SK-N-SH (cell line): ENCODE results near the gene ST7. TPM values are rescaled to one million over a fixed set of nuclear protein-coding genes. Genes with fewer than 3 reads are reported as not detected.

ENCODE experiments used
- CTCF ChIA-PET: fragments of 300-600, 350-600 bp; formaldehyde crosslinking; extraction: SDS; loops from one replicate; lab custom pipeline; 2021; lab: Yijun Ruan, JAX
- POLR2A ChIA-PET: fragments of 350-600 bp; sonication (Branson Sonifier 250); formaldehyde crosslinking; extraction: SDS; loops from one replicate; lab custom pipeline; 2020; ENCODE audit warnings: antibody characterized with exemption, inconsistent platforms; lab: Yijun Ruan, JAX
- DNase-seq: peaks from one replicate; pipeline ENCODE4 v3.0.0; 2012
- H2AFZ ChIP-seq: fragments of 200-600 bp; sonication (generic); 2 replicates; pipeline ENCODE4 v1.8.1; 2016; ENCODE audit warnings: antibody characterized with exemption, mild to moderate bottlenecking, low read depth
- H3F3A ChIP-seq: fragments of 200-600 bp; sonication (generic); replicated peaks from 2 replicates; pipeline ENCODE3; 2016; ENCODE audit warnings: antibody characterized with exemption, mild to moderate bottlenecking; ENCODE audit not compliant: insufficient read depth
- H3K27ac ChIP-seq, 2 experiments: fragments of 200-500 bp in 1 of 2; fragments of 200-600 bp in 1 of 2; sonication (Bioruptor generic) in 1 of 2; sonication (generic), shearing (Covaris generic) in 1 of 2; 2 replicates each; pipeline versions ENCODE4 v1.5.1 to v1.6.1; 2014 to 2016; ENCODE audit warnings: low read depth in 2 of 2, inconsistent platforms in 1 of 2, low read length in 1 of 2, mild to moderate bottlenecking in 1 of 2, mixed read lengths in 1 of 2
- H3K27me3 ChIP-seq: fragments of 200-600 bp; sonication (generic), shearing (Covaris generic); 2 replicates; pipeline ENCODE4 v1.6.1; 2016; ENCODE audit warnings: mixed run types; ENCODE audit not compliant: insufficient read depth
- H3K36me3 ChIP-seq, 2 experiments: fragments of 200-500 bp in 1 of 2; fragments of 200-600 bp in 1 of 2; sonication (Bioruptor generic) in 1 of 2; sonication (generic) in 1 of 2; replicated peaks in 1 of 2; 2 replicates each; pipeline versions ENCODE3 to v1.5.1; 2014 to 2016; ENCODE audit warnings: low read length in 1 of 2, mild to moderate bottlenecking in 1 of 2; ENCODE audit not compliant: insufficient read depth in 2 of 2, control insufficient read depth in 1 of 2
- H3K4me1 ChIP-seq, 2 experiments: fragments of 200-500 bp in 1 of 2; fragments of 200-600 bp in 1 of 2; sonication (Bioruptor generic) in 1 of 2; sonication (generic), shearing (Covaris generic) in 1 of 2; 2 replicates each; pipeline versions ENCODE4 v1.5.1 to v1.6.1; 2014 to 2016; ENCODE audit warnings: low read depth in 1 of 2, low read length in 1 of 2, mixed run types in 1 of 2; ENCODE audit not compliant: insufficient read depth in 2 of 2, control insufficient read depth in 1 of 2
- H3K4me2 ChIP-seq: fragments of 200-600 bp; sonication (generic), shearing (Covaris generic); 2 replicates; pipeline ENCODE4 v1.6.1; 2017; ENCODE audit warnings: mixed run types
- H3K4me3 ChIP-seq, 2 experiments: fragments of 200-500 bp in 1 of 2; fragments of 200-600 bp in 1 of 2; sonication (Bioruptor generic) in 1 of 2; sonication (generic), shearing (Covaris generic) in 1 of 2; 2 replicates each; pipeline versions ENCODE4 v1.5.1 to v1.8.1; 2014 to 2016; ENCODE audit warnings: low read depth in 2 of 2, inconsistent platforms in 1 of 2, low read length in 1 of 2, mild to moderate bottlenecking in 1 of 2, mixed read lengths in 1 of 2, moderate library complexity in 1 of 2
- H3K79me2 ChIP-seq: fragments of 200-600 bp; sonication (generic); 2 replicates; pipeline ENCODE4 v1.8.1; 2017; ENCODE audit warnings: mild to moderate bottlenecking; ENCODE audit not compliant: insufficient read depth
- H3K9ac ChIP-seq: fragments of 200-600 bp; sonication (generic); 2 replicates; pipeline ENCODE4 v1.6.1; 2017; ENCODE audit warnings: mixed run types
- H3K9me2 ChIP-seq: fragments of 200-600 bp; sonication (generic); 2 replicates; pipeline ENCODE4 v1.6.1; 2017; ENCODE audit warnings: mixed run types
- H3K9me3 ChIP-seq: fragments of 200-600 bp; sonication (generic); 2 replicates; pipeline ENCODE4 v1.6.1; 2017; ENCODE audit warnings: mixed run types, mild to moderate bottlenecking, moderate library complexity
- H4K20me1 ChIP-seq: fragments of 200-600 bp; sonication (generic); 2 replicates; pipeline ENCODE4 v1.6.1; 2017; ENCODE audit warnings: mild to moderate bottlenecking, mixed run types; ENCODE audit not compliant: insufficient read depth
- CHD2 ChIP-seq: fragments of 150-350 bp; IDR thresholded peaks from 2 replicates; pipeline ENCODE4 v1.6.1; 2018; ENCODE audit warnings: low read length; ENCODE audit not compliant: partially characterized antibody
- CTCF ChIP-seq: fragments of 200-600 bp; sonication (generic); IDR thresholded peaks from 2 replicates; pipeline ENCODE4 v1.6.1; 2017; ENCODE audit warnings: antibody characterized with exemption, mild to moderate bottlenecking, moderate library complexity
- EZH2phosphoT487 ChIP-seq: fragments of 200-600 bp; sonication (generic); IDR thresholded peaks from 2 replicates; pipeline ENCODE4 v1.6.1; 2017; ENCODE audit warnings: low read depth, mixed run types, mild to moderate bottlenecking, antibody characterized with exemption, moderate library complexity, borderline replicate concordance
- FOSL2 ChIP-seq: IDR thresholded peaks from 2 replicates; pipeline ENCODE4 v1.4.0; 2012; ENCODE audit warnings: low read depth, mild to moderate bottlenecking, moderate library complexity, borderline replicate concordance
- FOXJ3 ChIP-seq: sonication (generic); formaldehyde crosslinking; IDR thresholded peaks from 2 replicates; pipeline ENCODE4 v1.5.1; 2020; ENCODE audit warnings: mild to moderate bottlenecking, missing genetic modification reagents
- FOXM1 ChIP-seq: IDR thresholded peaks from 2 replicates; pipeline ENCODE4 v1.4.0; 2012; ENCODE audit warnings: low read depth, mild to moderate bottlenecking
- GABPA ChIP-seq: IDR thresholded peaks from 2 replicates; pipeline ENCODE4 v1.4.0; 2012; ENCODE audit warnings: low read depth, mild to moderate bottlenecking
- GATA2 ChIP-seq: sonication (generic); formaldehyde crosslinking; IDR thresholded peaks from 2 replicates; pipeline ENCODE4 v1.5.0; 2020; ENCODE audit warnings: mild to moderate bottlenecking, missing genetic modification reagents
- IRF3 ChIP-seq: fragments of 150-350 bp; IDR thresholded peaks from 2 replicates; pipeline ENCODE4 v1.6.1; 2016; ENCODE audit warnings: mild to moderate bottlenecking, low read depth, low read length
- MAX ChIP-seq: IDR thresholded peaks from 2 replicates; pipeline ENCODE4 v1.4.0; 2012; ENCODE audit warnings: low read depth
- MEF2A ChIP-seq: IDR thresholded peaks from 2 replicates; pipeline ENCODE4 v1.4.0; 2012; ENCODE audit warnings: low read depth, borderline replicate concordance
- NFIC ChIP-seq: IDR thresholded peaks from 2 replicates; pipeline ENCODE4 v1.4.0; 2012; ENCODE audit warnings: borderline replicate concordance
- NRF1 ChIP-seq: IDR thresholded peaks from 2 replicates; pipeline ENCODE4 v1.6.1; 2012; ENCODE audit warnings: low read depth, mild to moderate bottlenecking, low read length
- POLR2AphosphoS5 ChIP-seq: IDR thresholded peaks from 2 replicates; pipeline ENCODE4 v1.6.1; 2012; ENCODE audit warnings: low read depth, low read length
- RCOR1 ChIP-seq: fragments of 150-350 bp; IDR thresholded peaks from 2 replicates; pipeline ENCODE4 v1.6.1; 2017; ENCODE audit warnings: antibody characterized with exemption, low read length
- RFX5 ChIP-seq: IDR thresholded peaks from 2 replicates; pipeline ENCODE4 v1.6.1; 2012; ENCODE audit warnings: mild to moderate bottlenecking, improper control_type of control experiment, low read length
- SIN3A ChIP-seq: IDR thresholded peaks from 2 replicates; pipeline ENCODE4 v1.6.1; 2012; ENCODE audit warnings: low read depth, mild to moderate bottlenecking, low read length, moderate library complexity, borderline replicate concordance
- TAF1 ChIP-seq: IDR thresholded peaks from 2 replicates; pipeline ENCODE4 v1.6.1; 2012; ENCODE audit warnings: low read depth, mild to moderate bottlenecking, low read length, moderate library complexity, borderline replicate concordance
- YY1 ChIP-seq: IDR thresholded peaks from 2 replicates; pipeline ENCODE4 v1.4.0; 2012; ENCODE audit warnings: low read depth, mild to moderate bottlenecking
- WGBS: methylation state at CpG from one replicate; pipeline ENCODE4 v1.1.6; 2017; ENCODE audit warnings: low lambda C conversion rate; 5-methylcytosine and 5-hydroxymethylcytosine counted together
- polyA plus RNA-seq, 3 experiments: library from polyadenylated mRNA; depleted of rRNA; stranded (reverse); fragments of >200 nt; gene quantifications; 2 replicates each; pipeline ENCODE4 v1.2.3, GENCODE V29; 2012

The ST7 gene
- polyA plus RNA-seq, 1 of the 3 experiments (the other 2 are of a cell fraction) = 23.5 TPM

GRCh38 chr7:116911801-116912200 lies 41.5 kb upstream of the ST7 start:
- Histone ChIP-seq H3K4me1 (no peaks in the 10 kb centered on the region; a peak in 1 of 4 replicates), H3K9me2 (no peaks in the 10 kb centered on the region), H2AFZ (no peak overlapping the region), H3K79me2 (no peaks in the 10 kb centered on the region; the same call in 1 of the 2 replicates), H3K4me3 (no peak overlapping the region), H3K36me3 (peaks cover 76 to 84% of the 10 kb centered on the region in 2 experiments), H3K4me2 (no peak overlapping the region), H3K27ac (peak overlapping the region; percentile 24 to 29; a peak in 2 of 4 replicates), H3K27me3 (no peaks in the 10 kb centered on the region), H3K9me3 (no peaks in the 10 kb centered on the region), H3F3A (peaks cover 14% of the 10 kb centered on the region), H3K9ac (no peak overlapping the region), H4K20me1 (no peaks in the 10 kb centered on the region)
- TF ChIP-seq CHD2 (no peak), NRF1 (no peak), POLR2AphosphoS5 (no peak), MAX (no peak), MEF2A (no peak), RFX5 (no peak)
- DNase-seq = no peak
- ChIA-PET POLR2A (no interaction called here), CTCF (interaction anchor here (1.1 to 3.2 kb wide), 4 partner anchors 11 to 21 kb away, joined by 3 to 16 read pairs (median 5); no protein-coding TSS in a partner anchor)
- WGBS = 97% methylated on average over 1 of the region's 1 CpG

GRCh38 chr7:116912269-116912909 lies 40.9 kb upstream of the ST7 start:
- no peak for DNase-seq
- no peak overlapping the region for H3K27ac ChIP-seq
- H3K4me1 ChIP-seq = no peaks in the 10 kb centered on the region; a peak in 1 of 4 replicates
- peaks cover 72 to 87% of the 10 kb centered on the region in 2 experiments for H3K36me3 ChIP-seq
- ChIA-PET POLR2A (no interaction called here), CTCF (interaction anchor here (1.1 to 3.2 kb wide), 4 partner anchors 17 to 72 kb away, joined by 3 to 16 read pairs (median 6); no protein-coding TSS in a partner anchor)
- H3K4me3 ChIP-seq = no peak overlapping the region
- no peaks in the 10 kb centered on the region; the same call in 1 of the 2 replicates for H3K79me2 ChIP-seq
- H2AFZ ChIP-seq = no peak overlapping the region
- no peak overlapping the region for H3K4me2 ChIP-seq
- peaks cover 14% of the 10 kb centered on the region for H3F3A ChIP-seq
- H3K27me3 ChIP-seq = no peaks in the 10 kb centered on the region
- no peaks in the 10 kb centered on the region for H3K9me2 ChIP-seq
- no peak for TF ChIP-seq MAX
- no peak for TF ChIP-seq CHD2
- no peak for TF ChIP-seq TAF1
- TF ChIP-seq GATA2 = no peak
- no peak for TF ChIP-seq GABPA
- TF ChIP-seq NFIC = no peak
- no peak for TF ChIP-seq RCOR1
- TF ChIP-seq EZH2phosphoT487 = no peak
- no peak for TF ChIP-seq POLR2AphosphoS5
- TF ChIP-seq CTCF = no peak
- TF ChIP-seq NRF1 = no peak
- TF ChIP-seq FOXM1 = no peak
- TF ChIP-seq YY1 = no peak
- TF ChIP-seq FOSL2 = no peak
- no peak for TF ChIP-seq FOXJ3 (CRISPR knock-in tag)
- TF ChIP-seq IRF3 = no peak
- no peak for TF ChIP-seq SIN3A
- WGBS = 93% methylated on average over 1 of the region's 1 CpG
- no peaks in the 10 kb centered on the region for H4K20me1 ChIP-seq
- H3K9me3 ChIP-seq = no peaks in the 10 kb centered on the region
- H3K9ac ChIP-seq = no peak overlapping the region
